OCI-LY3 (cell line): ENCODE data around the gene HSD3B1.
"Not testable (repeated sequence)": the region's sequence is repeated elsewhere in the genome, so short reads cannot be mapped to it uniquely, and the experiment has no call there.

ENCODE experiments used
- CTCF ChIP-seq: fragments of 200-600, 300-600 bp; sonication (generic); IDR thresholded peaks from 2 replicates; pipeline ENCODE4 v1.5.1; 2014; ENCODE audit warnings: antibody characterized with exemption, low read length, low read depth
- EZH2phosphoT487 ChIP-seq: fragments of 200-600 bp; shearing (Covaris generic); IDR thresholded peaks from 2 replicates; pipeline ENCODE4 v1.6.1; 2018; ENCODE audit warnings: antibody characterized with exemption, mixed run types, low read depth

GRCh38 chr1:119552656-119553055, 45.6 kb downstream of the HSD3B1 start:
- TF ChIP-seq CTCF, EZH2phosphoT487: not testable (repeated sequence)
